Measurements from ENCODE around the gene PIK3C2B. TPM values are rescaled to one million over a fixed set of nuclear protein-coding genes. Genes with fewer than 3 reads are reported as not detected.

Gene PIK3C2B
- total RNA-seq, 1 experiment from 2014 or later: 24.7 TPM

DNA sequence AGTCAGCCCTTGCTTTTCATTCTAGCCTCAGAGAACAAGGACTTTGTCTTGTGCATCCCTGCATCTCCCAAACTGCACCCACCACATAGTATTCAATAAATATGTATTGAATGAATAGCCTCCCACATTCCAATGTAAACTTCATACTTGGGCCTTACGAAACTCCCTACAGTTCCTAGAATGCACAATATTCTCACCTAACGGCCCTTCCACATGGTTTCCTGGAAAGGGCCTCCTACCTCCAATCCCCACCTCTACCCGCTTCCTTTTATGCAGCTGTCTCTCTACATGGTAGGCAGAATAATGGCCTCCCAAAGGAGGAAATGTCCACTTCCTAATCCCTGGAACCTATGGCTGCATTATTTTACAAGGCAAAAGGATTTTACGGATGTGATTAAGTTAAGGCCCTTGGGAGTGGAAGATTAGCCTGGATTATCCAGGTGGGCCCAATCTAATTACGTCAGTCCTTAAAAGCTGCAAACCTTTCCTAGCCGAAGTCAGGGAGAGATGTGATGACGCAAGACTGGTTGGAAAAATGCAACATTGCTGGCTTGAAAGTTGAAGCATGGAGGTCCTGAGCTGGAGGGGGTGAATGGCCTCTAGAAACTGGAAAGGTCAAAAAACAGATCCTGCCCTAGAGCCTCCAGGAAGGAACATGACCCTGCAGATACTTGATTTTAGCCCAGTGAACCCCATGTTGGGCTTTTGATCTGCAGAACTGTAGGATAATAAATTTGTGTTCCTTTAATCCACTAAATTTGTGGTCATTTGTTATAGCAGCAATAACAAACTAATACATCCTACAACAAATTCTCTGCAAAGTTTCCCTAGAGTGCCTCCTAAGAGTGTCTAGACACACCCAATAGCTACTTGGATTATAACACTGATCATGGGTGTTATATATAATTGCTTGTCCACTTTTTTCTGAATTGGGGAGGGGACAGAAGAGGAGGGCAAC is 5.2 kb upstream of the PIK3C2B start:
- CTCF ChIA-PET: interaction anchor here (0.7 to 1.0 kb wide), 2 partner anchors 69 to 286 kb away, joined by 3 to 5 read pairs; partner anchors contain the start of gene GOLT1A
- no peak overlapping the region for H3K27ac Mint-ChIP-seq (ENCODE audit: unreplicated experiment)
- intact Hi-C loops (cut with micrococcal nuclease; ENCODE audit: unreplicated experiment): no loop called here

GRCh38 chr1:204498981-204499380 is 4.4 kb upstream of the PIK3C2B start:
- BruUV-seq (replicated peaks): no TSS peak
- Mint-ChIP-seq H3K36me3 (ENCODE audit: insufficient read depth, unreplicated experiment) (peaks cover 15% of the 10 kb centered on the region), H3K4me1 (ENCODE audit: low read depth, unreplicated experiment) (no peaks in the 10 kb centered on the region), H3K27ac (ENCODE audit: unreplicated experiment) (no peak overlapping the region), H3K4me3 (ENCODE audit: unreplicated experiment) (no peak overlapping the region), H3K9me3 (ENCODE audit: unreplicated experiment) (no peaks in the 10 kb centered on the region), H3K27me3 (ENCODE audit: insufficient read depth, unreplicated experiment) (no peaks in the 10 kb centered on the region)
- no peak for DNase-seq
- Histone ChIP-seq H3K4me3 (ENCODE audit: low read depth, low read length) (no peak overlapping the region), H3K4me1 (no peaks in the 10 kb centered on the region), H3K27me3 (replicated peaks; ENCODE audit: control insufficient read depth, insufficient read depth, low read length) (no peaks in the 10 kb centered on the region), H3K36me3 (ENCODE audit: control insufficient read depth, insufficient read depth, low read length) (no peaks in the 10 kb centered on the region), H3K9me3 (no peaks in the 10 kb centered on the region)
- intact Hi-C loops (cut with micrococcal nuclease; ENCODE audit: unreplicated experiment): no loop called here
- POLR2A ChIA-PET: no interaction called here
- CTCF ChIA-PET: no interaction called here
- no peak for TF ChIP-seq CTCF (IDR thresholded peaks at IDR 0.05; ENCODE audit: insufficient read depth in 1 of 2, low read depth in 1 of 2, low read length in 1 of 2, severe bottlenecking in 1 of 2, unreplicated experiment in 1 of 2)

More for the DNA sequence above, 5.2 kb upstream of the PIK3C2B start:
- H3K4me3 Mint-ChIP-seq (ENCODE audit: unreplicated experiment): no peak overlapping the region
- Histone ChIP-seq H3K36me3 (ENCODE audit: control insufficient read depth, insufficient read depth, low read length) (no peaks in the 10 kb centered on the region), H3K4me1 (no peaks in the 10 kb centered on the region), H3K9me3 (no peaks in the 10 kb centered on the region), H3K27me3 (replicated peaks; ENCODE audit: control insufficient read depth, insufficient read depth, low read length) (no peaks in the 10 kb centered on the region), H3K4me3 (ENCODE audit: low read depth, low read length) (no peak overlapping the region)
- H3K9me3 Mint-ChIP-seq (ENCODE audit: unreplicated experiment): no peaks in the 10 kb centered on the region
- no peaks in the 10 kb centered on the region for H3K27me3 Mint-ChIP-seq (ENCODE audit: insufficient read depth, unreplicated experiment)
- BruUV-seq (replicated peaks): no TSS peak
- TF ChIP-seq CTCF (IDR thresholded peaks at IDR 0.05; ENCODE audit: insufficient read depth in 1 of 2, low read depth in 1 of 2, low read length in 1 of 2, severe bottlenecking in 1 of 2, unreplicated experiment in 1 of 2): no peak
- peaks cover 13% of the 10 kb centered on the region for H3K36me3 Mint-ChIP-seq (ENCODE audit: insufficient read depth, unreplicated experiment)
- POLR2A ChIA-PET: interaction anchor here (0.6 kb wide), 1 partner anchor 63 kb away, joined by 3 read pairs; no protein-coding TSS in a partner anchor
- no peak for DNase-seq
- no peaks in the 10 kb centered on the region for H3K4me1 Mint-ChIP-seq (ENCODE audit: low read depth, unreplicated experiment)

DNA sequence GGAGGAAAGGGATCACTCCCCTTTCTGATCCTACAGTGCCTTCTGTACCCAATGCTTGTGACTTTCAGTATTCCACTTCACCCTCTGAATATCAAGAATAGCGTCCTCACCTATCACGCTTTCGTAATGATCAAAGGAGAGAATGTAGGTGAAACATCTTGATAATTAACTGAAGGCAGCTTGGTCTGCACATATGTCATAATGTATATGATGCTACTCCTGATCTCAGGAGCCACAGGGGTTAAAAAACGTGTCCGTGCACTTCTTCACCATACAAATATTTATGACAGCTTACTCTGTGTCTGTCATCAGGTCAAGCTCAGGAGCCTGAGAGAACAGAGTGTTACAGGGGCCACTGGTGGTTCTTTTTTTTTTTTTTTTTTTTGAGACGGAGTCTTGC is 1.2 kb upstream of the PIK3C2B start:
- no TSS peak for BruUV-seq (replicated peaks)
- POLR2A ChIA-PET: interaction anchor here (0.6 to 0.7 kb wide), 2 partner anchors 118 to 276 kb away, joined by 3 read pairs; no protein-coding TSS in a partner anchor
- no peak for TF ChIP-seq CTCF (IDR thresholded peaks at IDR 0.05; ENCODE audit: insufficient read depth in 1 of 2, low read depth in 1 of 2, low read length in 1 of 2, severe bottlenecking in 1 of 2, unreplicated experiment in 1 of 2)
- Mint-ChIP-seq H3K9me3 (ENCODE audit: unreplicated experiment) (no peaks in the 10 kb centered on the region), H3K4me3 (ENCODE audit: unreplicated experiment) (peak overlapping the region; percentile 92), H3K27ac (ENCODE audit: unreplicated experiment) (peak overlapping the region; percentile 94), H3K36me3 (ENCODE audit: insufficient read depth, unreplicated experiment) (peaks cover 16% of the 10 kb centered on the region), H3K27me3 (ENCODE audit: insufficient read depth, unreplicated experiment) (no peaks in the 10 kb centered on the region), H3K4me1 (ENCODE audit: low read depth, unreplicated experiment) (peaks cover 21% of the 10 kb centered on the region)
- intact Hi-C loops (cut with micrococcal nuclease; ENCODE audit: unreplicated experiment): loop anchor here (2.0 kb wide), 2 partner anchors 15 to 49 kb away; no protein-coding TSS in a partner anchor
- CTCF ChIA-PET: interaction anchor here (2.6 to 3.4 kb wide), 2 partner anchors 11 to 17 kb away, joined by 18 to 22 read pairs; no protein-coding TSS in a partner anchor
- Histone ChIP-seq H3K4me3 (ENCODE audit: low read depth, low read length) (peak overlapping the region; percentile 98), H3K27me3 (replicated peaks; ENCODE audit: control insufficient read depth, insufficient read depth, low read length) (no peaks in the 10 kb centered on the region), H3K9me3 (no peaks in the 10 kb centered on the region), H3K36me3 (ENCODE audit: control insufficient read depth, insufficient read depth, low read length) (no peaks in the 10 kb centered on the region; the same call in 1 of the 2 replicates), H3K4me1 (peaks cover 14% of the 10 kb centered on the region)
- no peak for DNase-seq
